A549 (cell line): ENCODE results near the gene CLP1. TPM values are rescaled to one million over a fixed set of nuclear protein-coding genes. Genes with fewer than 3 reads are reported as not detected.

Experiments
- ATAC-seq, 2 experiments: fragments of 200-7000 bp in 1 of 2; fragments of >200 bp in 1 of 2; cut with Nextera tagmentation in 1 of 2; cut with Tn5 transposase in 1 of 2; 3 replicates each; pipeline versions ENCODE4 v1.8.0 to v1.9.1; 2018 to 2020; ENCODE audit warnings: mild to moderate bottlenecking in 1 of 2, moderate library complexity in 1 of 2
- CTCF ChIA-PET: fragments of 300-600 bp; sonication (Branson Sonifier 250); formaldehyde crosslinking; extraction: SDS; loops from one replicate; lab custom pipeline; 2021; ENCODE audit warnings: antibody characterized with exemption, inconsistent platforms; lab: Yijun Ruan, JAX
- POLR2A ChIA-PET: fragments of 350-600 bp; formaldehyde crosslinking; extraction: SDS; loops from one replicate; lab custom pipeline; 2021; ENCODE audit warnings: antibody characterized with exemption, inconsistent platforms; lab: Yijun Ruan, JAX
- DNase-seq, 2 experiments: peaks; one replicate each; pipeline versions ENCODE4 v3.0.0 to v3.0.0-alpha.2; 2011 to 2016; ENCODE audit warnings: low read depth in 1 of 2, low spot score in 1 of 2
- FAIRE-seq: peaks from 2 replicates; lab custom pipeline; 2011; peaks lifted over from hg19 to GRCh38; lab: Jason Lieb, UNC
- H3K27ac ChIP-seq, 2 experiments: fragments of >200 bp; sonication (Bioruptor Twin); formaldehyde crosslinking; 3 replicates each; pipeline ENCODE4 v1.5.1; 2016 to 2017
- H3K4me1 ChIP-seq: fragments of >200 bp; sonication (Bioruptor Twin); formaldehyde crosslinking; 3 replicates; pipeline ENCODE4 v1.6.1; 2016
- H3K4me2 ChIP-seq: fragments of >200 bp; sonication (Bioruptor Twin); formaldehyde crosslinking; 3 replicates; pipeline ENCODE4 v1.6.1; 2016
- H3K4me3 ChIP-seq: fragments of >200 bp; sonication (Bioruptor Twin); formaldehyde crosslinking; 3 replicates; pipeline ENCODE4 v1.5.1; 2016
- H3K9me3 ChIP-seq: fragments of >200 bp; sonication (Bioruptor Twin); formaldehyde crosslinking; 3 replicates; pipeline ENCODE4 v1.6.1; 2016
- ATOH8 ChIP-seq: fragments of 250-450 bp; sonication (Bioruptor Pico); IDR thresholded peaks from 2 replicates; pipeline ENCODE4 v1.5.0; 2020; ENCODE audit warnings: low read depth, mild to moderate bottlenecking, moderate library complexity
- BHLHE40 ChIP-seq: IDR thresholded peaks from 2 replicates; pipeline ENCODE4 v1.6.1; 2012; ENCODE audit warnings: low read depth, low read length, inconsistent platforms
- CHD2 ChIP-seq: fragments of 150-350 bp; IDR thresholded peaks from 2 replicates; pipeline ENCODE4 v1.6.1; 2014; ENCODE audit warnings: low read length; ENCODE audit not compliant: partially characterized antibody
- E2F6 ChIP-seq: IDR thresholded peaks from 2 replicates; pipeline ENCODE4 v1.6.1; 2012; ENCODE audit warnings: low read depth, borderline replicate concordance
- EHF ChIP-seq: fragments of 250-450 bp; sonication (Bioruptor Pico); IDR thresholded peaks from 2 replicates; pipeline ENCODE4 v1.5.0; 2020; ENCODE audit warnings: mild to moderate bottlenecking
- ESRRA ChIP-seq: fragments of 150-350 bp; IDR thresholded peaks from 2 replicates; pipeline ENCODE4 v1.6.1; 2014; ENCODE audit warnings: mild to moderate bottlenecking, low read length, borderline replicate concordance
- FOSB ChIP-seq: fragments of 250-450 bp; sonication (Bioruptor Pico); IDR thresholded peaks from 2 replicates; pipeline ENCODE4 v1.5.0; 2020; ENCODE audit warnings: mild to moderate bottlenecking, moderate library complexity
- GATA3 ChIP-seq: IDR thresholded peaks from 2 replicates; pipeline ENCODE4 v1.6.1; 2012; ENCODE audit warnings: borderline replicate concordance
- HMGXB4 ChIP-seq: fragments of 250-450 bp; sonication (Bioruptor Pico); IDR thresholded peaks from 2 replicates; pipeline ENCODE4 v1.5.0; 2021; ENCODE audit warnings: mild to moderate bottlenecking, moderate library complexity, borderline replicate concordance
- HOXA7 ChIP-seq: fragments of 250-450 bp; sonication (Bioruptor Pico); IDR thresholded peaks from 2 replicates; pipeline ENCODE4 v1.5.0; 2020; ENCODE audit warnings: mild to moderate bottlenecking, moderate library complexity
- HOXB13 ChIP-seq: fragments of 250-450 bp; sonication (Bioruptor Pico); IDR thresholded peaks from 2 replicates; pipeline ENCODE4 v1.5.0; 2020; ENCODE audit warnings: low read depth, mild to moderate bottlenecking, moderate library complexity
- HOXB5 ChIP-seq: fragments of 250-450 bp; sonication (Bioruptor Pico); IDR thresholded peaks from 2 replicates; pipeline ENCODE4 v1.5.0; 2020; ENCODE audit warnings: mild to moderate bottlenecking, moderate library complexity
- JUN ChIP-seq, 2 experiments: fragments of >200 bp; sonication (Bioruptor Twin); formaldehyde crosslinking; IDR thresholded peaks; 2 replicates in 1 of 2; 3 replicates in 1 of 2; pipeline ENCODE4 v1.6.1; 2016 to 2017
- KDM1A ChIP-seq: fragments of 200-600 bp; sonication (generic); IDR thresholded peaks from 2 replicates; pipeline ENCODE4 v1.6.1; 2016; ENCODE audit warnings: low read depth, mild to moderate bottlenecking
- MAZ ChIP-seq: fragments of 150-350 bp; IDR thresholded peaks from 2 replicates; pipeline ENCODE4 v1.6.1; 2014; ENCODE audit warnings: antibody characterized with exemption, low read depth, low read length, borderline replicate concordance
- NFE2L2 ChIP-seq: fragments of 150-350 bp; conservative IDR thresholded peaks from 2 replicates; pipeline ENCODE4 v1.6.1; 2014; ENCODE audit warnings: low read length
- NR3C1 ChIP-seq: fragments of >200 bp; sonication (Bioruptor Twin); formaldehyde crosslinking; IDR thresholded peaks from 3 replicates; pipeline ENCODE4 v1.6.1; 2017
- RAD21 ChIP-seq, 2 experiments: fragments of >200 bp in 1 of 2; sonication (Bioruptor Twin) in 1 of 2; formaldehyde crosslinking in 1 of 2; IDR thresholded peaks in 1 of 2; conservative IDR thresholded peaks in 1 of 2; 2 replicates in 1 of 2; 3 replicates in 1 of 2; pipeline ENCODE4 v1.6.1; 2012 to 2018; ENCODE audit warnings: inconsistent platforms in 1 of 2
- RCOR1 ChIP-seq: fragments of 150-350 bp; IDR thresholded peaks from 2 replicates; pipeline ENCODE4 v1.6.1; 2014; ENCODE audit warnings: antibody characterized with exemption, low read length, low read depth
- RFX5 ChIP-seq: fragments of 450-650 bp; IDR thresholded peaks from 2 replicates; pipeline ENCODE4 v1.7.1; 2014; ENCODE audit warnings: antibody characterized with exemption, mild to moderate bottlenecking, moderate library complexity
- ZC3H11A ChIP-seq: fragments of 450-650 bp; IDR thresholded peaks from 2 replicates; pipeline ENCODE4 v1.6.1; 2014; ENCODE audit warnings: antibody characterized with exemption, mild to moderate bottlenecking
- WGBS: methylation state at CpG from one replicate; pipeline ENCODE4 v1.1.6; 2017; ENCODE audit errors: missing lambda C conversion rate; 5-methylcytosine and 5-hydroxymethylcytosine counted together
- polyA plus RNA-seq, 4 experiments: library from polyadenylated mRNA; depleted of rRNA in 3 of 4; stranded (reverse); fragments of >200 nt; fragmentation: RNase III in 1 of 4; extraction: RNeasy Plus Mini Kit Qiagen cat#74134 plus additional on column Dnase treatment in 1 of 4; gene quantifications; 2 replicates in 3 of 4; 3 replicates in 1 of 4; pipeline ENCODE4 v1.2.3, GENCODE V29; 2011 to 2017
- TF ChIP-seq, protein P1 (sequence below): fragments of >200 bp; sonication (Bioruptor Twin); formaldehyde crosslinking; IDR thresholded peaks from 3 replicates; pipeline ENCODE4 v1.6.1; 2016
- TF ChIP-seq, protein P2 (sequence below): IDR thresholded peaks from 2 replicates; pipeline ENCODE4 v1.6.1; 2012

The CLP1 gene
- polyA plus RNA-seq, 2 of the 4 experiments (the other 2 are of a cell fraction) = 22.8 to 31.8 TPM

GRCh38 chr11:57630171-57630570, 27.4 kb upstream of the CLP1 start:
- WGBS = 40% methylated on average over 2 of the region's 2 CpGs
- no peak for DNase-seq
- CTCF ChIA-PET = interaction anchor here (1.0 to 3.3 kb wide), 4 partner anchors 11 to 62 kb away, joined by 3 to 24 read pairs (median 10); partner anchors contain the start of gene UBE2L6
- H3K4me3 ChIP-seq = no peak overlapping the region
- no peak for FAIRE-seq
- TF ChIP-seq BHLHE40 = no peak
- TF ChIP-seq RCOR1 = no peak
- TF ChIP-seq, protein P1, sequence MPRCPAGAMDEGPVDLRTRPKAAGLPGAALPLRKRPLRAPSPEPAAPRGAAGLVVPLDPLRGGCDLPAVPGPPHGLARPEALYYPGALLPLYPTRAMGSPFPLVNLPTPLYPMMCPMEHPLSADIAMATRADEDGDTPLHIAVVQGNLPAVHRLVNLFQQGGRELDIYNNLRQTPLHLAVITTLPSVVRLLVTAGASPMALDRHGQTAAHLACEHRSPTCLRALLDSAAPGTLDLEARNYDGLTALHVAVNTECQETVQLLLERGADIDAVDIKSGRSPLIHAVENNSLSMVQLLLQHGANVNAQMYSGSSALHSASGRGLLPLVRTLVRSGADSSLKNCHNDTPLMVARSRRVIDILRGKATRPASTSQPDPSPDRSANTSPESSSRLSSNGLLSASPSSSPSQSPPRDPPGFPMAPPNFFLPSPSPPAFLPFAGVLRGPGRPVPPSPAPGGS = no peak
- no peak for TF ChIP-seq E2F6
- no peak for TF ChIP-seq HOXA7 (CRISPR knock-in tag)
- TF ChIP-seq KDM1A = no peak
- no peak for TF ChIP-seq NFE2L2
- no peak for TF ChIP-seq ESRRA
- TF ChIP-seq HOXB5 (CRISPR knock-in tag) = no peak
- no peak for TF ChIP-seq ZC3H11A
- no peak for TF ChIP-seq RAD21 (conservative IDR thresholded peaks at IDR 0.05 in 1 of 2, IDR thresholded peaks at IDR 0.05 in 1 of 2)
- no peak for TF ChIP-seq HOXB13 (CRISPR knock-in tag)
- no peak for TF ChIP-seq RFX5
- no peak for TF ChIP-seq EHF (CRISPR knock-in tag)
- H3K4me2 ChIP-seq = no peak overlapping the region
- no peak overlapping the region for H3K27ac ChIP-seq
- ATAC-seq = no peak
- no peaks in the 10 kb centered on the region for H3K9me3 ChIP-seq
- no peaks in the 10 kb centered on the region for H3K4me1 ChIP-seq
- POLR2A ChIA-PET = no interaction called here

DNA sequence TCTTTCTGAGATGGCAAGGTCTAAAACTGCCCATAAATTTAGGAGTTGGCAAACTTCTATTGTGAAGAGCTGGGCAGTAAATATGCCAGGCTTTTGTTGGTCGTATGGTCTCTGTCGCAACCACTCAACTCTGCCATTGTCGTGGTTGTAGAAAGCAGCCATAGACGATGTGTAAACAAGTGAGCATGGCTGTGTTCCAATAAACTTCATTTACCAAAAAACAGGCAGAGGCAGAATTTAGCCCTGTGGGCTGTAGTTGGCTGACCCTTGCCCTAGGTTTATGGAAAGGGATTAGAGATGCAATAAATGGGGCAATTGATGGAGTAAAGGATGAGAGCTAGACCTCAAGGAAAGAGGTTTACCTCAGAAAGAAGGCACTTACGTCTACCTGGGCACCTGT, 25.4 kb upstream of the CLP1 start:
- WGBS = 13% methylated on average over 5 of the region's 5 CpGs
- H3K27ac ChIP-seq = no peak overlapping the region
- no peak for ATAC-seq
- H3K4me2 ChIP-seq = 0 out of 3 replicates have a peak overlapping the region, but pooled peaks have one; percentile 2
- TF ChIP-seq HMGXB4 (no peak), ATOH8 (CRISPR knock-in tag) (no peak), CHD2 (no peak), NR3C1 (no peak), FOSB (CRISPR knock-in tag) (no peak), MAZ (no peak), HOXB13 (CRISPR knock-in tag) (no peak), EHF (CRISPR knock-in tag) (no peak), JUN (IDR thresholded peaks at IDR 0.05) (no peak), GATA3 (no peak)
- TF ChIP-seq, protein P2, sequence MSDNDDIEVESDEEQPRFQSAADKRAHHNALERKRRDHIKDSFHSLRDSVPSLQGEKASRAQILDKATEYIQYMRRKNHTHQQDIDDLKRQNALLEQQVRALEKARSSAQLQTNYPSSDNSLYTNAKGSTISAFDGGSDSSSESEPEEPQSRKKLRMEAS = no peak
- ChIA-PET CTCF (interaction anchor here (0.7 to 3.3 kb wide), 5 partner anchors 9 to 132 kb away, joined by 4 to 24 read pairs (median 10); partner anchors contain the start of gene UBE2L6), POLR2A (no interaction called here)
- no peaks in the 10 kb centered on the region for H3K9me3 ChIP-seq
- no peak overlapping the region for H3K4me3 ChIP-seq
- no peak for FAIRE-seq
- H3K4me1 ChIP-seq = no peaks in the 10 kb centered on the region
- DNase-seq = no peak
